GM21447 (cell line): ENCODE results near the gene RCSD1.

Experiments used
- ATAC-seq: cut with Tn5 transposase; IDR thresholded peaks from one replicate; pipeline ENCODE4 v1.9.1; 2021; ENCODE audit not compliant: unreplicated experiment

RCSD1 gene

GRCh38 chr1:167640051-167640450 is 10.0 kb downstream of the RCSD1 start:
- no peak for ATAC-seq

GRCh38 chr1:167641786-167642500 is 11.9 kb downstream of the RCSD1 start:
- no peak for ATAC-seq

GRCh38 chr1:167642501-167642826 is 12.4 kb downstream of the RCSD1 start:
- no peak for ATAC-seq

GRCh38 chr1:167643441-167643840 is 13.4 kb downstream of the RCSD1 start:
- no peak for ATAC-seq

GRCh38 chr1:167644551-167644950 is 14.5 kb downstream of the RCSD1 start:
- no peak for ATAC-seq

GRCh38 chr1:167645140-167645541 is 15.1 kb downstream of the RCSD1 start:
- ATAC-seq = no peak

- ATAC-seq = no peak
Observed at GRCh38 chr1:167645625-167646414, 15.8 kb downstream of the RCSD1 start.

- ATAC-seq = no peak
Observed at GRCh38 chr1:167648252-167648849, 18.3 kb downstream of the RCSD1 start.

GRCh38 chr1:167648978-167649744 is 19.1 kb downstream of the RCSD1 start:
- no peak for ATAC-seq

GRCh38 chr1:167650269-167651160 is 20.5 kb downstream of the RCSD1 start:
- ATAC-seq = peak; percentile 71

GRCh38 chr1:167651161-167651693 is 21.2 kb downstream of the RCSD1 start:
- no peak for ATAC-seq

GRCh38 chr1:167654975-167655575 is 25.0 kb downstream of the RCSD1 start:
- no peak for ATAC-seq

GRCh38 chr1:167656657-167657056 is 26.6 kb downstream of the RCSD1 start:
- ATAC-seq = no peak

- no peak for ATAC-seq
Observed at GRCh38 chr1:167658574-167659328, 28.7 kb downstream of the RCSD1 start.

- ATAC-seq = no peak
Observed at GRCh38 chr1:167659450-167659849, 29.4 kb downstream of the RCSD1 start.

GRCh38 chr1:167659881-167660280 is 29.8 kb downstream of the RCSD1 start:
- no peak for ATAC-seq

GRCh38 chr1:167661527-167662426 is 31.7 kb downstream of the RCSD1 start:
- no peak for ATAC-seq
